Urinary bladder (tissue), 4 donors: Measurements from ENCODE around the gene CEP131. TPM values are rescaled to one million over a fixed set of nuclear protein-coding genes. Genes with fewer than 3 reads are reported as not detected.

ENCODE experiments used
- DNase-seq: peaks from one replicate; pipeline ENCODE4 v3.0.0-alpha.2; 2015; ENCODE audit errors: extremely low spot score
- H3K27ac ChIP-seq: one replicate; pipeline ENCODE4 v1.5.1; 2013; ENCODE audit warnings: low read depth, mild to moderate bottlenecking, moderate library complexity
- H3K36me3 ChIP-seq: one replicate; pipeline ENCODE4 v1.6.1; 2013; ENCODE audit warnings: mild to moderate bottlenecking, moderate library complexity; ENCODE audit not compliant: insufficient read depth
- H3K4me1 ChIP-seq: one replicate; pipeline ENCODE4 v1.6.1; 2013; ENCODE audit warnings: mild to moderate bottlenecking, moderate library complexity; ENCODE audit not compliant: insufficient read depth
- H3K4me3 ChIP-seq: one replicate; pipeline ENCODE4 v1.5.1; 2013; ENCODE audit warnings: low read depth, low read length
- WGBS: extraction: QIAGEN DNeasy Blood & Tissue Kit; methylation state at CpG from one replicate; pipeline ENCODE4 v1.1.7; 2013; 5-methylcytosine and 5-hydroxymethylcytosine counted together
- polyA plus RNA-seq: library from polyadenylated mRNA; stranded (reverse); fragments of 200-250 nt; gene quantifications from one replicate; pipeline ENCODE4 v1.2.3, GENCODE V29; 2013
- total RNA-seq: library from RNA; depleted of rRNA; stranded (reverse); fragments of >200 nt; gene quantifications from one replicate; pipeline ENCODE4 v1.2.3, GENCODE V29; 2014
- donor health status: healthy with polysubstance abuse.
- donor health status: healthy.

CEP131 gene
- total and polyA plus RNA-seq, 2 donors, result 5.9 to 10.8 TPM

- Histone ChIP-seq H3K27ac (no peak overlapping the region), H3K4me3 (no peak overlapping the region), H3K4me1 (no peaks in the 10 kb centered on the region), H3K36me3 (no peaks in the 10 kb centered on the region)
- DNase-seq, result no peak
- WGBS, result 95% methylated on average over 18 of the region's 18 CpGs
Measured at GRCh38 chr17:81200201-81200600, 22.6 kb downstream of the CEP131 start.

DNA sequence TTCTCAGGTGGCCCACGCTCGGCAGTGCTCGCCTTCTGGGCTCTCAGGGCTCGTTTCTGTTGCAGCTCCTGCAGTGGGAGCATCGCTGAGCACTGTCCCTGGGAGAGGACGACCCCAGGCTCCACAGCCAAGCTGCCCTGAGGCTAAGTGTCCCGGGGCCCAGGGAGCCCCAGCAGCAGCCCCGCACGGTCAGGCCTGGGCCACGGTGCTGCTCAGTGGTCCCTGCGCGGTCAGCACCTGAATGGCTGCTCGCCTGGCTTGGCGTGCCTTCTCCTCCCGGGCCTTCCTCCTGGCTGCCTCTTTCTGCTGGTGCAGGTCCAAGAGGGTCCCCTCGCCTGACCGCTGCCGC, 23.3 kb downstream of the CEP131 start:
- WGBS, result 93% methylated on average over 18 of the region's 18 CpGs
- no peaks in the 10 kb centered on the region for H3K4me1 ChIP-seq
- no peaks in the 10 kb centered on the region for H3K36me3 ChIP-seq
- H3K27ac ChIP-seq, result no peak overlapping the region
- no peak for DNase-seq
- H3K4me3 ChIP-seq, result no peak overlapping the region

DNA sequence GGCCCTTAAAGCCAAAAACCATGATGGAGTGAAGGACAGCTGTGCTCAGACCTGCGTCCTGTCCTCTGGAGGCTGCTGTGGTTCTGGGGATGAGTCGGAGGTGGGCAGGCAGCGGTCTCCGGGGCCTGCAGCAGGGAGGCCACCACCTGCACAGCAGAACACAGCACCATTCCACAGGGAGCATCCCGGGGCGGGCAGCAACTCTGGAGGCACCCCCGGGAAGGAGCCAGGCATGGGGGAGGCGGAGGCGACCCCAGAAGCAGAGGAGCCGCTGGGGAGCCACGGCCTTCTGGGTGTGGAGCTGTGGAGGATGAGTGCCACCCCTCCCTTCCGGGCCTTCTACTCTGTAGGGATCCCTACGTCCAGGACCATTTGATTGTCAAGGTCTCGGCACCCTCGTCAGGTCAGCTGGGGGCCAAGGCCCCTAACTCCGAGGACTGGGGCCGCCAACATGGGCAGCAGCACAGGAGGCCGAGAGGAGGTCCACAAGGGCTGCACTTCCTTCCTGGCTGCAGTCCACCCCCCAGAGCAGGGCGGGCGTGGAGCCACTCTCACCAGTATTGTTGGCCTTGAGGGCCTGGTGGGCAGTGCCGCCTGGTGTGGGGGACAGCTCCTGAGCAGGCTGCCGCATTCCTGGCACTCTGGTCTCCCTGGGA, 23.8 kb downstream of the CEP131 start:
- DNase-seq, result no peak
- WGBS, result 94% methylated on average over 22 of the region's 22 CpGs
- no peaks in the 10 kb centered on the region for H3K36me3 ChIP-seq
- no peaks in the 10 kb centered on the region for H3K4me1 ChIP-seq
- H3K4me3 ChIP-seq, result no peak overlapping the region
- no peak overlapping the region for H3K27ac ChIP-seq

- Histone ChIP-seq H3K27ac (no peak overlapping the region), H3K4me3 (no peak overlapping the region), H3K4me1 (no peaks in the 10 kb centered on the region), H3K36me3 (no peaks in the 10 kb centered on the region)
- 89% methylated on average over 21 of the region's 21 CpGs for WGBS
- DNase-seq, result no peak
Measured at GRCh38 chr17:81197831-81198490, 24.8 kb downstream of the CEP131 start.

GRCh38 chr17:81197409-81197795, 25.4 kb downstream of the CEP131 start:
- H3K4me1 ChIP-seq, result no peaks in the 10 kb centered on the region
- H3K4me3 ChIP-seq, result no peak overlapping the region
- no peak for DNase-seq
- no peak overlapping the region for H3K27ac ChIP-seq
- WGBS, result 85% methylated on average over 14 of the region's 14 CpGs
- no peaks in the 10 kb centered on the region for H3K36me3 ChIP-seq

DNA sequence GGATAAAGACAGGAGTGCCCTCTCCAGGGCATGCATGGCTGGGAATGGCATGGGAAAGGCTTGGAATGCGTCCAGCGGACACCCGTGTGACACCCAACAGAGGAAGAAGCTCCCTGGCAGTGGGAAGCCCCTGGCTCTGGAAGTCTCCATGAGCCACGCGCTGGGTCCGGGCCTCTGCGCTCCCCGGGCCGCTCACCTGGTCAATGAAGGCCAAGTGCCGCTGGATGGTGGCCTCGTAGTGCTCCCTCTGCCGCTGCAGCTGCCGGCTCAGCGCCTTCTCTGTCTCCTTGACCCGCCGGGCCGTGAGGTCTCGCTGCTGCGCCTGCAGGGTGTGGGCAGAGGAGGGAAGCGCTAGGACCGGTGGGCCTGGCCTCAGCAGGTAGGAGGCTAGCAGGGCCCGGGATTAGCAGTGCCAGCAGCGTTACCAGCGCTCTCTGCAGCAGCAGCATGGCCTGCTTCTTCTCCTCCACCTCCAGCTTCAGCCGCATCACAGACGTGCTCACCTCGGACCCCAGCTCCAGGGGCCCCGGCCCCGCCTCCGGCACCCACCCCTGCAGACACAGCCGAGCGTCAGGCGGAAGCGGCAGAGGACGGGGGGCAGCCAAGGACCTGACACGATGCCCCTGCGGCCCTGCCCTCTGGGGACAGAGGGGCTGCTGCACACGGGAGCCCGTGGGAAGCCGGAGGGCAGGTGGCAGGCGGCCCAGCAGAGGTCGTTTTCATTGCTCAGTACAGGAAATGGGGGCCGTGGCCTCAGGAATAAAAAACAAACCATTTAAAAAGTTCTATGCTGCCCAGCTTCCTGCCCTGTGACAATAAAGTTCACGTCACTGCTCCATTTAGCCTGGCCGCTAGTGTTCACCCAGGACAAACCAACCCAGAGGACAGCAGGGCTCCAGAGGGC, 26.0 kb downstream of the CEP131 start:
- no peaks in the 10 kb centered on the region for H3K36me3 ChIP-seq

DNA sequence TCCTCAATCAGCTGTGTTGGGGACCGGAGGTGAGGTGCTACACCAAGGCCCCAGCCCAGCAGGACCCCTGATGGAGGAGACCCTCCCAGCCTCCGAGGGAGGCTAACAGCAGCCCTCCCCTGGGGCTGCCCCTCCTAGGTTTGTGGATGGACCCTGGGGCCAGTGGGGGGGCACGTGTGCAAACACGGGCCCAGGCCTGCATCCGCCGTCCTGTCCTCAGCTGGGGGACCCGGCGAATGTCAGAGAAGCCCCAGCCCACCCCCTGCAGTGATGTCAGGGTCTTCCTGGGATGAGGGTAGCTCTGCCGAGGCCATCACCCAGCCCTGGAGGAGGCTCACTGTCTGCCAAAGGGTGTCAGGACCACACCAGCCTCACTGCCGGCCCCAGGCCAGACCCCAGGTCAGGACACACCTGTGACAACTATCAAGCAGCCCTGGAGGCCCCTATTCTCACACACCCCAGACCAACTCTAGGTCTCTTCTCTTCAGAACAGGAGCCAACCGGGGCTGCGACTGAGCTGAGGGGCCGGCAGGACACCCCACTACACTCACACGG, 26.7 kb downstream of the CEP131 start:
- Histone ChIP-seq H3K4me1 (no peaks in the 10 kb centered on the region), H3K36me3 (no peaks in the 10 kb centered on the region), H3K4me3 (no peak overlapping the region), H3K27ac (no peak overlapping the region)
- 89% methylated on average over 14 of the region's 14 CpGs for WGBS
- DNase-seq, result no peak

More for the DNA sequence above, 26.0 kb downstream of the CEP131 start:
- H3K4me1 ChIP-seq, result no peaks in the 10 kb centered on the region
- no peak for DNase-seq
- no peak overlapping the region for H3K4me3 ChIP-seq
- WGBS, result 89% methylated on average over 45 of the region's 45 CpGs
- H3K27ac ChIP-seq, result no peak overlapping the region

DNA sequence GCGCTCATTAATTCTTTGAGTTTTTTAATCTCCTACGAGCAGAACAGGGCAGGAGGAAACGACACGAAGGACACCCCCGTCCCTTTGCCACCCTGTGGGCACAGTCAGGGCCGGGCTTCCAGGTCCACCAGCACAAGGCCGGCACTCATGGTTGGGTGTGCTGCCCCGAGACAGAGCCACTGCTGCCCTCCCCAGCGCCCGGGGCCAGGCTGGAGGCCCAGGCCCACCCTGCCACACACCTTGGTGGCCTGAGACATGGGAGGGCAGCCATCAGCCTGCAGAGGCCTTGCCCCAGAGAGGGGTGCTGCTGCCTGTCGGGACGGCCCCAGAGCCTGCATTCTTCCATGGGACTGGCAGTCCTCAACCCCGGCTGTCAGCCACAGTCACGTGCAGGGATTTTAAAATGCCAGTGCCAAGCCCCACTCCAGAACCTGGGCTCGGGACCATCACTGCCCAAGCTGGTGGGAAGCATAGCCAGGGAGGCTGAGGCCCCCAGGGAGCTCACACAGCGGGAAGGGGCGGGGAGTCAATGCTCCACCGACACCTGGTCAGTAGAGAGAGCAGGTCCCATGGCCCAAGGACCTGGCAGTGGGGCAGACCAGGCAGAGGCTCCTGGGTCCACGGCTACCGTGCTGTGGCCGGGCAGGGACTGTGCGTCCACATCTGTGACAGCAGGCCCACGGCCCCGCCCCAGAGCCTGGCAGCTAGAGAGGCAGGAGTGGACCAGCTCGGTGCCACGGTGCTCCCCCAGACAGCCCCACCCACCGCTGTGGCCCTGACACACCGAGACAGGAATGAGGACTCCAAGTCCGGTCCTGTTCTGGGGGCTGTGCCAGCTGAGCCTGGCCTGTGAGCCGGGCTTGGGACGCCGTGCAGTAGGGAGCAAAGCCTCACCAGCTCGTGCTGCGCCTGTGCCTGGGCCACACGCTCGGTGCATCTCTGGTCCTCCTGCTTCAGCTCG, 27.5 kb downstream of the CEP131 start:
- no peak for DNase-seq
- H3K36me3 ChIP-seq, result no peaks in the 10 kb centered on the region
- WGBS, result 85% methylated on average over 37 of the region's 37 CpGs
- H3K4me3 ChIP-seq, result no peak overlapping the region
- H3K4me1 ChIP-seq, result no peaks in the 10 kb centered on the region
- no peak overlapping the region for H3K27ac ChIP-seq

GRCh38 chr17:81194225-81194760, 28.5 kb downstream of the CEP131 start:
- no peak overlapping the region for H3K4me3 ChIP-seq
- H3K27ac ChIP-seq, result no peak overlapping the region
- DNase-seq, result no peak
- no peaks in the 10 kb centered on the region for H3K36me3 ChIP-seq
- no peaks in the 10 kb centered on the region for H3K4me1 ChIP-seq
- 77% methylated on average over 21 of the region's 21 CpGs for WGBS

- WGBS, result 69% methylated on average over 38 of the region's 38 CpGs
- H3K4me3 ChIP-seq, result no peak overlapping the region
- H3K36me3 ChIP-seq, result no peaks in the 10 kb centered on the region
- DNase-seq, result no peak
- no peak overlapping the region for H3K27ac ChIP-seq
- H3K4me1 ChIP-seq, result no peaks in the 10 kb centered on the region
Measured at GRCh38 chr17:81193470-81194224, 29.1 kb downstream of the CEP131 start.

DNA sequence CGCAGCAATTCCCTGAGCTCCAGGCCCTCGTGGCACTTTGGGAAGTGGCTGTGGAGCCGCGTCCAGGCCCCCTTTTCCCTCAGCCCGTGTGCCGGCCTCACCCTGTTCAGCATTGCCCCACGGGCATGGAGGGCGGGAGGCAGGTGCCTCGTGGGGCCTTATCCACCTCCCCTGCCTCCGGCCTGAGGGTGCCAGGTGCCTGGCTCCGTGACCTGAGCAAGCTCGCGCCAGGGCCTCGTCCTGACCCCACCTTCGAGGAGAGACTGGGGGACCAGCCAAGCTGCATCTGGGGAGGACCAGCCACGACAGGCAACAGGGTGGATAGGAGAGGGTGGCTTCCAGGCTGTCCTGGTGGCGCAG, 29.7 kb downstream of the CEP131 start:
- no peak for DNase-seq
- WGBS, result 86% methylated on average over 17 of the region's 17 CpGs
- Histone ChIP-seq H3K27ac (no peak overlapping the region), H3K4me3 (no peak overlapping the region), H3K36me3 (no peaks in the 10 kb centered on the region), H3K4me1 (no peaks in the 10 kb centered on the region)

DNA sequence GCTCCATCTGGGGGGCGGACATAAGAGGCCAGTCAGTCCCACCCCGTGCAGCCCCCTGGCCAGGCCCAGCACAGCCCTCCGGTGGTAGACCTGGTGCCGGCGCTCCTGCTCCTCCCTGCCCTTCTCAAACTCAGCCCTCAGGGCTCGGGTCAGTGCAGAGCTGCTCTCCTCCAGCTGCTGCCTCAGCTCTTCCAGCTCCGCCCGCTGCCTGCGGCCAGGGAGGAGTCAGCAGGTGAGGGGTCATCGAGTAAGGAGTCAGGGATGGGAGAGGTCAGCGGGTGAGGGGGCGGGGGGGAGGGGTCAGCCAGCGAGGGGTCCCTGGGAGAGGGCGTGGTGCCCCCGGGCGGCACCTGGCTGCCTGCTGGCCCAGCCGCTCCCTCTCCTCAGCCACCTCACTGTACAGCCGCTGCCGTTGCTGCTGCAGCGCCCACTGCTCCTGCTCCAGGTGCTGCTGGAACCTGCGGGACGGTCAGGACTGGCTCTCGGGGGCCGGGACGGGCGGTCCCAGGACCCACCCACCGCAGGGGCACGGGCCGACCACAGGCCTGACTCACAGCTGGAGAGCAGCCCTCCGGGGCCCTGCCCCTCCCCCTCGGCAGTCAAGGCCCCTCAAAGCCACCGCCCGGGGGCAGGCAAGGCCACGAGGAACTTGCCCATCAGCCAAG, 30.2 kb downstream of the CEP131 start:
- WGBS, result 78% methylated on average over 34 of the region's 34 CpGs
- Histone ChIP-seq H3K27ac (no peak overlapping the region), H3K4me3 (no peak overlapping the region), H3K36me3 (no peaks in the 10 kb centered on the region), H3K4me1 (no peaks in the 10 kb centered on the region)
- no peak for DNase-seq
